Skin of body (tissue), 2 donors: ENCODE data around the gene COQ7. TPM values are rescaled to one million over a fixed set of nuclear protein-coding genes. Genes with fewer than 3 reads are reported as not detected.

Source experiments
- DNase-seq: peaks from one replicate; lab custom pipeline; 2025; lab: John Stamatoyannopoulos, UW
- total RNA-seq: library from RNA; depleted of rRNA; stranded (reverse); fragments of >200 nt; gene quantifications from one replicate; pipeline ENCODE4 v1.2.3, GENCODE V29; 2014

Gene COQ7
- total RNA-seq, result 16.9 TPM

GRCh38 chr16:19067349-19068236, at the start of gene COQ7:
Gene COQ7 (plus strand): TSS chr16:19067614. CDS start chr16:19067665, 51 bp downstream.
- DNase-seq, result peak; percentile 99

DNA sequence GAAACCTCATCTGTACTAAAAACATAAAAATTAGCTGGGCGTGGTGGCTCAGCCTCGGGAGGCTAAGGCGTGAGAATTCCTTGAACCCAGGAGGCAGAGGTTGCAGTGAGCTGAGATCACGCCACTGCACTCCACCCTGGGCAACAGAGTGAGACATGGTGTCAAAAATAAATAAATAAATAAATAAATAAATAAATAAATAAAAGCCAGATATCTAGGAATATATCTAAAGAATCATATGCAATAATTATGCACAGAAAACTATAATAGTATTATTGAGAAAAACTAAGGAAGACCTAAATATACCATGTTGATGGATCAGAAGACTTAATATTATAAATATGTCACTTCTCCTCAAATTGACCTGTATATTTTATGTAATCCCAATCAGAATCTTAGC, 46.7 kb upstream of the COQ7 start:
- DNase-seq, result no peak

- no peak for DNase-seq
Observed at GRCh38 chr16:19021747-19022146, 45.7 kb upstream of the COQ7 start.

DNA sequence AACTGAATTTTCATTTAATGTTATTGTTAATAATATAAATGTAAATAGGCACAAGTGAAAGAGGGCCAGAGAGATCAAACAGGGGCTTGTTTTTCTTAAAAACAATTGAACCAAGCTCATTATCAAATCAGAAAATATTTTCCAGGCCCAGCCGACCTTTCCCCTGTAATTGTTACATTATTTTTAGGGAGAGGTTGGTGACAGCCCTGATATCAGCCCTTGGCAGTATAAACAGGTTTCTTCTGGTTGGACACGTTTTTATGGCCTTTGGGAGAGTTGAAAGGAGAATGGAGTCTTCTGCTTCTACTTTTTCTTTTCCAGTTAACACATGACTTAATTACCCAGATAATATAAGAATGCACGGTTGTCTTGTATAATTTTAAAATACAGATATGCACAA, 40.0 kb upstream of the COQ7 start:
- DNase-seq, result no peak

- no peak for DNase-seq
Observed at GRCh38 chr16:19029980-19030379, 37.4 kb upstream of the COQ7 start.

DNA sequence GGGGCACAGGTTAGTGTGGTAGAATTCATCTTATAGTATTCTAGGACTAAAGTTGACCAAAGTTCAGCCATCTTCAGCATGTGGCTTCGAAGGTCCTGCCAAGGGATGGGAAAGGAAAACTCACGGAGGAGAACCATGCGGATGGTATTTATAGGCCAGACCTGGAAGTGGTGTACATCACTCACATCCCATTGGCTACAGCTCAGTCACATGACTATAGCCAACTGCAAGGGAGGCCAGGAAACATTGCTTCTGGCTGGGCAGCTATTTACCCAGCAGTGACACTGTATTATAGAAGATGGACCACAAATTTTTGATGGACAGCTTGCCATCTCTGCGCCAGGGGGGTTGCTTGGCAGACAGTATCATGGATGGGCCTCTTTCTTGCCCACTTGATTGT, 35.7 kb upstream of the COQ7 start:
- no peak for DNase-seq

GRCh38 chr16:19033761-19034160, 33.7 kb upstream of the COQ7 start:
- DNase-seq, result no peak

- DNase-seq, result no peak
Observed at GRCh38 chr16:19040400-19040799, 27.0 kb upstream of the COQ7 start.

- DNase-seq, result no peak
Observed at GRCh38 chr16:19044769-19045168, 22.6 kb upstream of the COQ7 start.

DNA sequence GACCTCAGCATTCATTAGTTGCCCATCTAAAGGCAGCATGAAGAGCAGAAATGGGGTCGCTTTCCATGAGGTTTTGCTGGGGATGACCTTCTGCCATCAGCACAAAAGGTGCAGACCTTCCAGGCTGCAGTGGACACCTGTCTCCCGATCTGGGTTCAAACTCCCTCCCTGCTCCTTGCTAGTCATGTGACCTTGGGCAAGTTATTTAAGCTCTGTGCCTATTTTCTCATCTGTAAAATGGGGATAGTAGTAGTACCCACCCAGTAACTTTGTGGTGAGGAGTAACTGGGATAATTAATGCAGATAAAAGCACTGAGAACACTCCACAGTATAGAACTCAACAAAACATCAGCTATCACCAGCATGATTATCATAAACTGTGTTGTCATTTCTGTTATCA, 21.4 kb upstream of the COQ7 start:
- DNase-seq, result no peak

DNA sequence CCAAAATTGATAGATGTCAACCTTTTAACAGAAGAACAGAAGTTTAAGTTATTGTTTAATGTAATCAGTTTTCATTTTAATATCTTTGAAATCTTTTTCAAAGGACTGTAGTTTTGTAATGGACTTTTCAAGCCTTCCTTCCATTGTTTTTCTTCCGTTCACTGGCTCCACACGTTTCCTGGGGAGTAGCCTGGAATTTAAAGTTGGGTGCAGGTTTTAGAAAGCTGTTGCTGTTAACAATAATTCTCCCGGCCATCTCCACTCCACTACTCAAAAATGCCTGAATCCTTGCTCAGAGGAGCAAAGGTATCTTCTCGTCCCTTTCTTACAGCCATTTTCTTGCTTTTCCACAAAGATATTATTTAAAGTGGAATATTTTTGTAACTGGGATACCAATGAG, 4.7 kb upstream of the COQ7 start:
- no peak for DNase-seq

DNA sequence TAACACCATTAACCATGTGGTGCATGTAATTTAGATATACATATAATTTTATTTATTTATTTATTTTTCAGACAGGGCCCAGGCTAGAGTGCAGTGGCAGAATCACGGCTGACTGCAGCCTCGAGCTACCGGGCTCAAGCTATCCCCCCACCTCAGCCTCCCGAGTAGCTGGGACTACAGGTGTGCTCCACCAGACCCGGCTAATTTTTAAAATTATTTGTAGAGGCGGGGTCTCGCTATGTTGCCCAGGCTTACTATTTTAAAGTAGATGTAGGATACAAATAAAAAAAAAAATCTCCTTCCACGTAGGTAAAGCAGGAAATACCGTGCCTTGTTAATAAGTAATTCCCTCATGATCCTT, 446 bp upstream of the COQ7 start:
- DNase-seq, result no peak

- no peak for DNase-seq
Observed at GRCh38 chr16:19068237-19068815, 912 bp downstream of the COQ7 start.

DNA sequence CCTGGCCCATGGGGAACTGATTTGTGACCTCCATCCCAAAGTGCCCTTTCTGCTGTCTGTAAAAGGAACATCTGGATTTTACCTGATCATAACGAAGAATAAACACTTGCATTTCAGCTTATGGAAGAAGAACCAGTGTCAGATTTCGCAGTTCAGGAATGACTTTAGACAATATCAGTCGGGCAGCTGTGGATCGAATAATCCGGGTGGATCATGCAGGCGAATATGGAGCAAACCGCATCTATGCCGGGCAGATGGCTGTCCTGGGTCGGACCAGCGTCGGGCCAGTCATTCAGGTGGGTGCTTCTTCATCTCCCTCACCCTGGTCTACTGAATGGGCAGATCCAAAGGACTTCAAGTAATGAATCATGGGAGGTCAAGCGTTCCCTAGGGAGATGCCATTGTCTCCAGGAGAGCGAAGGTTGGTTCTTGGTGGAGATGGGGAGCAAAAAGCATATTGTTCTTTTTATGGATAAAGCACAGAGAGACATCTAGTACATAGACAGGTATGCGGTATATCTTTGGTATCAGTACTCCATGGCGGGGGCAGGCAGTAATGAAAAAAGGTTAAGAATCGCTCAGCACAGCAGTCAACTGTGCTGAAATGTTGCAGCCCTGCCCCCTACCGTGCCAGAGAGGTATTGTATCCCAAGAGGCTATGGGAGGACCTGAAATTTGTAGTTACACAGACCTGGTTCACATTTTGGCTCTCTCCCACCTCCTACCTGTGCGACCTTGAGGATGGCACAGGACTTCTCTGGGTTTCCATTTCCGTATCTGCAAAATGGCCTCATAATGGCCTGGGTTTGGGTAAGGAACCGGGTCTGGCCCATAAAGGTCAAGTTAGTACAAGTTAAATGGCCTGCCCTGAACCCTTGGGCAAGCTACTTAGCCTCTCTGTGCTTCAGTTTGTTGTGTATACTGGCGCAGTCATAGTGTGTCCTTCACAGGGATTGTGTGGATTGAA, 4.7 kb downstream of the COQ7 start:
- no peak for DNase-seq

- DNase-seq, result no peak
Observed at GRCh38 chr16:19073344-19073743, 5.9 kb downstream of the COQ7 start.

DNA sequence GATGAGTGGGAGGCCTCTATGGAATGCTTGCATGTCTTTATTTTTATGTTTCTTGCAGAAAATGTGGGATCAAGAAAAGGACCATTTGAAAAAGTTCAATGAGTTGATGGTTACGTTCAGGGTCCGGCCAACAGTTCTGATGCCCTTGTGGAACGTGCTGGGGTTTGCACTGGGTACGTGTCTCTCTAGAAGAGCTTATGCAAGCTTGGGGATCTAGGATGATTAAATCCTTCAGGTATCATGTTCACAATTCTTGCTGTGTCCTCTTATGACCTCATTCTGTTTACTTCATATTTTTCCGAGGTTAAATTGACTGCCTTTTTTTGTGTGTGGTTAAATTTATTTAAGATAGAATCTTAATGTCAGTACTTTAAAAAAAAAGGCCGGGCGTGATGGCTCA, 6.4 kb downstream of the COQ7 start:
- no peak for DNase-seq

DNA sequence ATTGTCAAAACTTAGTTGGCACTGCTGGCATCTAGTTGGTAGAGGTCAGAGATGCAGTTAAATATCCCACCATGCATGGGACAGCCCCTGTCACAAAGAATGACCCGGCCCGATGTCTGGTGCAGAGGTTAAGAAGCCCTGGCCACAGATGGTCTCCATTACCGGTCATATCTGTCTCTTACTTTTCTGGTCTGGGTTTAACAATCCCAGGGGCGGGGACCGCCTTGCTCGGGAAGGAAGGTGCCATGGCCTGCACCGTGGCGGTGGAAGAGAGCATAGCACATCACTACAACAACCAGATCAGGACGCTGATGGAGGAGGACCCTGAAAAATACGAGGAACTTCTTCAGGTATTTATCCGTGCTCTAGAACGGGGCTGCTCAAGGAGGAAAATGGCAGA, 8.1 kb downstream of the COQ7 start:
- DNase-seq, result no peak

DNA sequence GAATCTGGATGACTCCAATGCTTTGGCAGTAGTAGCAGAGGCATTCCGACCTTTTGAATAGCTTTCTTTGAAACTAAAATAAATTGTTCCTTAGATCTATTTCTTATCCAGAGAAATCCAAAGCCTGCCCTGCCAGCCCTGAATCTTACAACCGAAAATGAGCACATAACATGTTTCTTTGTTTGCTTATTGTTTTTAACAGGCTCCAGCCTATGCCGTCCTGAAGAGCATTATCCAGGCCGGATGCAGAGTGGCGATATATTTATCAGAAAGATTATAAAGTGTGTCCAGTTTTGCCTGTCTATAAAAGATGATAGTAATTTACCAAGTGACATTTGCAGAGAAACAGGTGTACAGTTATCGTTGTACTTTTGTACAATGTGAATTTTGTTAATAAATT, 10.5 kb downstream of the COQ7 start:
- DNase-seq, result no peak

GRCh38 chr16:19083670-19084069, 16.3 kb downstream of the COQ7 start:
- no peak for DNase-seq

DNA sequence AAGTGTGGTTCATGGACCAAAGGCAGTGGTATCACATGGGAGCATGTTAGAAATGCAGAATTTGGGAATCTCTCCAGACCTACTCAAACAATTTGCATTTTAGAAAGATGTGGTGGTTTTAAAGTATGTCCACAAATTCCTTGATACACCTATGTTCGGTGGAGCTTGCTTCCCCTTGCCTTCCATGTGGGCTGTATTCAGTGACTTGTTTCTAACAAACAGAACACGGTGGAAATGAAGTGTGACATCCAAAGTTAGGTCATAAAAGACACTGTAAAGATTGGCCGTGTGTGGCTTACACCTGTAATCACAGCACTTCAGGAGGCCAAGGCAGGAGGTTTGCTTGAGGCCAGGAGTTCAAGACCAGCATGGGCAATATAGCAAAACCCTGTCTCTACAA, 16.7 kb downstream of the COQ7 start:
- DNase-seq, result no peak

- DNase-seq, result no peak
Observed at GRCh38 chr16:19084879-19085278, 17.5 kb downstream of the COQ7 start.

DNA sequence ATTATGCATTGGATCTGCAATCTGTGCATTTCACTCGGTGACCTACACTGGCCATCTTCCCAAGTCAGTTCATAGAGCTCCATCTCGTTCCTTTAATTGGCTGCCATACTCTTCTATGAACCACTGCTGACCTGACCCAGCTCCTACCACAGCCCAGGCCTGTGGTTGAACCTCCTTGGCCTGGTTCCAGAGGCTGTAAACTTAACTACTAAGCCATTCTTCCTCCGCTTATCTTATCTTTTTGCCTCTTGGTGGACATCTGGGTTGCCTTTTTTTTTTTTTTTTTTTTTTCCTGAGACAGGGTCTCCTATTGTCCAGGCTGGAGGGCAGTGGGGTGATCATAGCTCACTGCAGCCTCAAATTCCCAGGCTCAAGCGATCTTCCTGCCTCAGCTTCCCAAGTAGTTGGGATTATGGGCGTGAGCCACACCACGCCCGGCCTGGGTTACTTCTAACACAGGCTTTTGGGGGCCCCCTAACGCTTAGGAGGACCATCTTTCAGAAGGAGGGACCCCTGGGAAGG, 18.3 kb downstream of the COQ7 start:
- DNase-seq, result no peak
